ENCODE data around the gene USP31.

- TF ChIP-seq POLR2A (IDR thresholded peaks at IDR 0.05), result no peak
- TF ChIP-seq, protein P1, sequence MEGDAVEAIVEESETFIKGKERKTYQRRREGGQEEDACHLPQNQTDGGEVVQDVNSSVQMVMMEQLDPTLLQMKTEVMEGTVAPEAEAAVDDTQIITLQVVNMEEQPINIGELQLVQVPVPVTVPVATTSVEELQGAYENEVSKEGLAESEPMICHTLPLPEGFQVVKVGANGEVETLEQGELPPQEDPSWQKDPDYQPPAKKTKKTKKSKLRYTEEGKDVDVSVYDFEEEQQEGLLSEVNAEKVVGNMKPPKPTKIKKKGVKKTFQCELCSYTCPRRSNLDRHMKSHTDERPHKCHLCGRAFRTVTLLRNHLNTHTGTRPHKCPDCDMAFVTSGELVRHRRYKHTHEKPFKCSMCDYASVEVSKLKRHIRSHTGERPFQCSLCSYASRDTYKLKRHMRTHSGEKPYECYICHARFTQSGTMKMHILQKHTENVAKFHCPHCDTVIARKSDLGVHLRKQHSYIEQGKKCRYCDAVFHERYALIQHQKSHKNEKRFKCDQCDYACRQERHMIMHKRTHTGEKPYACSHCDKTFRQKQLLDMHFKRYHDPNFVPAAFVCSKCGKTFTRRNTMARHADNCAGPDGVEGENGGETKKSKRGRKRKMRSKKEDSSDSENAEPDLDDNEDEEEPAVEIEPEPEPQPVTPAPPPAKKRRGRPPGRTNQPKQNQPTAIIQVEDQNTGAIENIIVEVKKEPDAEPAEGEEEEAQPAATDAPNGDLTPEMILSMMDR (IDR thresholded peaks at IDR 0.05), result no peak
- TF ChIP-seq POLR2AphosphoS5 (IDR thresholded peaks at IDR 0.05), result no peak
- no peak for TF ChIP-seq EP300 (IDR thresholded peaks at IDR 0.05)
These were observed 24.0 kb downstream of the USP31 start for GRCh38 chr16:23125277-23125676.
